HepG2 (cell line): ENCODE data around the gene B4GALT5. TPM values are rescaled to one million over a fixed set of nuclear protein-coding genes. Genes with fewer than 3 reads are reported as not detected.

Experiments
- ATAC-seq: fragments of 200-7000 bp; cut with Tn5 transposase; 3 replicates; pipeline ENCODE4 v1.9.1; 2020; ENCODE audit warnings: mild to moderate bottlenecking, moderate library complexity
- BruUV-seq: library from RNA; stranded (reverse); fragments of 400-500 nt; replicated peaks from 2 replicates; lab custom pipeline; 2021; lab: Mats Ljungman, UMichigan
- CTCF ChIA-PET: fragments of 300-600 bp; formaldehyde crosslinking; extraction: SDS; loops from one replicate; lab custom pipeline; 2021; ENCODE audit warnings: low total read pairs, inconsistent platforms, low intra/inter-chr PET ratio; lab: Yijun Ruan, JAX
- POLR2A ChIA-PET: fragments of 350-600 bp; sonication (Branson Sonifier 250); formaldehyde crosslinking; loops from one replicate; lab custom pipeline; 2020; ENCODE audit warnings: antibody characterized with exemption, inconsistent platforms; lab: Yijun Ruan, JAX
- DNase-seq: peaks from one replicate; pipeline ENCODE4 v3.0.0-alpha.2; 2015; ENCODE audit warnings: low spot score
- FAIRE-seq: peaks from 3 replicates; lab custom pipeline; 2011; peaks lifted over from hg19 to GRCh38; lab: Jason Lieb, UNC
- H2AFZ ChIP-seq: one replicate; pipeline ENCODE4 v1.6.1; 2011; ENCODE audit warnings: low read length, inconsistent platforms
- H3K27ac ChIP-seq: fragments of 300-600 bp; 3 replicates; pipeline ENCODE4 v1.8.0; 2011; ENCODE audit warnings: mixed run types, mild to moderate bottlenecking, mixed read lengths, low read length, inconsistent platforms; ENCODE audit not compliant: insufficient read depth; ENCODE audit errors: extremely low read length
- H3K27me3 ChIP-seq, 2 experiments: fragments of 200-600 bp in 1 of 2; 2 replicates in 1 of 2; 3 replicates in 1 of 2; pipeline versions ENCODE4 v1.6.0 to v1.8.0; 2011; ENCODE audit warnings: low read length in 2 of 2, mild to moderate bottlenecking in 2 of 2, moderate library complexity in 2 of 2, inconsistent platforms in 1 of 2; ENCODE audit not compliant: insufficient read depth in 2 of 2, control insufficient read depth in 1 of 2
- H3K36me3 ChIP-seq, 2 experiments: fragments of 200-600 bp in 1 of 2; replicated peaks in 1 of 2; 2 replicates in 1 of 2; 3 replicates in 1 of 2; pipeline versions ENCODE4 v1.5.1 to v1.8.0; 2011; ENCODE audit warnings: low read length in 2 of 2, inconsistent platforms in 1 of 2; ENCODE audit not compliant: insufficient read depth in 2 of 2, control insufficient read depth in 1 of 2
- H3K4me1 ChIP-seq: 2 replicates; pipeline ENCODE4 v1.5.1; 2012; ENCODE audit warnings: low read length, inconsistent platforms; ENCODE audit not compliant: insufficient read depth
- H3K4me2 ChIP-seq: 2 replicates; pipeline ENCODE4 v1.6.0; 2011; ENCODE audit warnings: low read depth, low read length, inconsistent platforms
- H3K4me3 ChIP-seq, 3 experiments: fragments of 200-600 bp in 1 of 3; sonication (generic), shearing (Covaris generic) in 1 of 3; replicated peaks in 1 of 3; 2 replicates each; pipeline ENCODE4 v1.5.1; 2011 to 2016; ENCODE audit warnings: low read length in 3 of 3, inconsistent platforms in 2 of 3, low read depth in 2 of 3, mild to moderate bottlenecking in 2 of 3, control low read depth in 1 of 3, mixed read lengths in 1 of 3; ENCODE audit not compliant: insufficient read depth in 1 of 3
- H3K79me2 ChIP-seq: one replicate; pipeline ENCODE4 v1.6.1; 2011; ENCODE audit warnings: low read length, inconsistent platforms; ENCODE audit not compliant: insufficient read depth
- H3K9ac ChIP-seq: 2 replicates; pipeline ENCODE4 v1.6.0; 2011; ENCODE audit warnings: mild to moderate bottlenecking, low read depth, low read length, inconsistent platforms; ENCODE audit not compliant: insufficient read depth
- H3K9me3 ChIP-seq: 2 replicates; pipeline ENCODE4 v1.5.1; 2012; ENCODE audit warnings: mild to moderate bottlenecking, low read length
- H4K20me1 ChIP-seq: 2 replicates; pipeline ENCODE4 v1.6.0; 2011; ENCODE audit warnings: inconsistent platforms, mild to moderate bottlenecking, low read length, moderate library complexity; ENCODE audit not compliant: insufficient read depth
- ATAD3A ChIP-seq: sonication (generic); formaldehyde crosslinking; IDR thresholded peaks from 2 replicates; pipeline ENCODE4 v1.4.0; 2020; ENCODE audit warnings: missing genetic modification reagents
- ATM ChIP-seq: fragments of 450-650 bp; IDR thresholded peaks from 2 replicates; pipeline ENCODE4 v1.7.1; 2017; ENCODE audit warnings: mild to moderate bottlenecking, borderline replicate concordance
- CENPX ChIP-seq: sonication (generic); formaldehyde crosslinking; IDR thresholded peaks from 2 replicates; pipeline ENCODE4 v1.9.0; 2021; ENCODE audit warnings: mild to moderate bottlenecking, missing genetic modification reagents, moderate library complexity
- FOXA1 ChIP-seq, 2 experiments: fragments of 450-650 bp in 1 of 2; sonication (generic) in 1 of 2; formaldehyde crosslinking in 1 of 2; IDR thresholded peaks; 2 replicates each; pipeline versions ENCODE4 v1.4.0 to v1.6.1; 2016 to 2020; ENCODE audit warnings: missing genetic modification reagents in 1 of 2
- FOXK2 ChIP-seq: fragments of 450-650 bp; IDR thresholded peaks from 2 replicates; pipeline ENCODE4 v1.6.1; 2016
- FOXP1 ChIP-seq, 2 experiments: fragments of 450-650 bp in 1 of 2; IDR thresholded peaks; 2 replicates each; pipeline ENCODE4 v1.6.1; 2017 to 2018; ENCODE audit warnings: antibody characterized with exemption in 1 of 2
- NBN ChIP-seq: fragments of 450-650 bp; conservative IDR thresholded peaks from 2 replicates; pipeline ENCODE4 v1.6.1; 2017
- PHB2 ChIP-seq: fragments of 450-650 bp; IDR thresholded peaks from 2 replicates; pipeline ENCODE4 v1.6.1; 2018; ENCODE audit not compliant: partially characterized antibody
- ZNF207 ChIP-seq: fragments of 450-650 bp; IDR thresholded peaks from 2 replicates; pipeline ENCODE4 v1.6.1; 2016; ENCODE audit warnings: antibody characterized with exemption, borderline replicate concordance
- ZNF264 ChIP-seq: sonication (generic); formaldehyde crosslinking; IDR thresholded peaks from 2 replicates; pipeline ENCODE4 v1.4.0; 2020; ENCODE audit warnings: missing genetic modification reagents
- ZNF513 ChIP-seq: sonication (generic); formaldehyde crosslinking; conservative IDR thresholded peaks from 2 replicates; pipeline ENCODE4 v1.5.0; 2020; ENCODE audit warnings: missing genetic modification reagents
- ZSCAN29 ChIP-seq: sonication (generic); formaldehyde crosslinking; conservative IDR thresholded peaks from 2 replicates; pipeline ENCODE4 v1.4.0; 2020; ENCODE audit warnings: mild to moderate bottlenecking, missing genetic modification reagents
- ZUFSP ChIP-seq: sonication (generic); formaldehyde crosslinking; IDR thresholded peaks from 2 replicates; pipeline ENCODE4 v1.9.0; 2021; ENCODE audit warnings: missing genetic modification reagents, mild to moderate bottlenecking, borderline replicate concordance
- WGBS: methylation state at CpG from one replicate; pipeline ENCODE4 v1.1.6; 2017; ENCODE audit warnings: low lambda C conversion rate; 5-methylcytosine and 5-hydroxymethylcytosine counted together
- in situ Hi-C: cut with HindIII; loops from 2 replicates; pipeline ENCODE4 v1.10.0; 2017; ENCODE audit warnings: low pct_unique_long_range_greater_than_20kb; ENCODE audit not compliant: extremely low pct_ligation_motif_present
- intact Hi-C: fragments of 100-400 bp; cut with micrococcal nuclease; formaldehyde crosslinking; loops from one replicate; pipeline ENCODE4 v1.10.0; 2022; ENCODE audit not compliant: unreplicated experiment
- polyA plus RNA-seq, 8 experiments: library from polyadenylated mRNA; depleted of rRNA in 3 of 8; stranded (reverse) in 7 of 8; unstranded in 1 of 8; fragments of >200 nt; fragmentation: Illumina TruSeq in 4 of 8; extraction: Trizol in 4 of 8; gene quantifications; 2 replicates each; pipeline versions ENCODE4 v1.2.1 to v1.2.3, GENCODE V29; 2011 to 2016; ENCODE audit warnings: low read depth in 4 of 8, missing spikeins in 1 of 8, mixed read lengths in 1 of 8; ENCODE audit not compliant: insufficient read depth in 1 of 8
- total RNA-seq, 5 experiments: library from RNA; depleted of rRNA; stranded (reverse); fragments of >200 nt; fragmentation: Illumina TruSeq; extraction: Trizol; gene quantifications; 2 replicates each; pipeline ENCODE4 v1.2.3, GENCODE V29; 2016; ENCODE audit warnings: low read depth in 1 of 5
- TF ChIP-seq, protein P1 (sequence below): sonication (generic); formaldehyde crosslinking; IDR thresholded peaks from 2 replicates; pipeline ENCODE4 v1.5.1; 2020; ENCODE audit warnings: mild to moderate bottlenecking, missing genetic modification reagents

B4GALT5 gene
- total and polyA plus RNA-seq, 2 of the 13 experiments (the other 11 are each of a cell fraction or from before 2014, with no cell fraction given): 27.3 to 30.9 TPM

GRCh38 chr20:49620364-49621240 is 93.1 kb downstream of the B4GALT5 start (continued):
- TF ChIP-seq ZUFSP (CRISPR knock-in tag) (no peak), ZNF264 (CRISPR knock-in tag) (no peak), CENPX (no peak), ZSCAN29 (CRISPR knock-in tag) (no peak)
- TF ChIP-seq, all 625 proteins: peak for 0

GRCh38 chr20:49619113-49620048 is 94.3 kb downstream of the B4GALT5 start:
- ChIA-PET CTCF (no interaction called here), POLR2A (no interaction called here)
- no peak overlapping the region for H3K27ac ChIP-seq
- H3K4me2 ChIP-seq: no peak overlapping the region
- WGBS: 25% methylated on average over 4 of the region's 4 CpGs
- H2AFZ ChIP-seq: no peak overlapping the region
- peaks cover 39% of the 10 kb centered on the region for H3K4me1 ChIP-seq
- BruUV-seq: no TSS peak
- FAIRE-seq (no peak), DNase-seq (no peak), ATAC-seq (no peak)
- H3K79me2 ChIP-seq: no peaks in the 10 kb centered on the region
- no peaks in the 10 kb centered on the region for H3K36me3 ChIP-seq
- no peak overlapping the region for H3K4me3 ChIP-seq
- H3K27me3 ChIP-seq: peaks cover 0 to 6% of the 10 kb centered on the region in 2 experiments; a peak in 1 of 5 replicates
- no peaks in the 10 kb centered on the region for H3K9me3 ChIP-seq
- in situ Hi-C loops: no loop called here
- intact Hi-C loops: loop anchor here (2.0 kb wide), 1 partner anchor 43 kb away; no protein-coding TSS in a partner anchor
- H4K20me1 ChIP-seq: no peaks in the 10 kb centered on the region
- no peak overlapping the region for H3K9ac ChIP-seq
- no peak for TF ChIP-seq ZNF513
- TF ChIP-seq, protein P1, sequence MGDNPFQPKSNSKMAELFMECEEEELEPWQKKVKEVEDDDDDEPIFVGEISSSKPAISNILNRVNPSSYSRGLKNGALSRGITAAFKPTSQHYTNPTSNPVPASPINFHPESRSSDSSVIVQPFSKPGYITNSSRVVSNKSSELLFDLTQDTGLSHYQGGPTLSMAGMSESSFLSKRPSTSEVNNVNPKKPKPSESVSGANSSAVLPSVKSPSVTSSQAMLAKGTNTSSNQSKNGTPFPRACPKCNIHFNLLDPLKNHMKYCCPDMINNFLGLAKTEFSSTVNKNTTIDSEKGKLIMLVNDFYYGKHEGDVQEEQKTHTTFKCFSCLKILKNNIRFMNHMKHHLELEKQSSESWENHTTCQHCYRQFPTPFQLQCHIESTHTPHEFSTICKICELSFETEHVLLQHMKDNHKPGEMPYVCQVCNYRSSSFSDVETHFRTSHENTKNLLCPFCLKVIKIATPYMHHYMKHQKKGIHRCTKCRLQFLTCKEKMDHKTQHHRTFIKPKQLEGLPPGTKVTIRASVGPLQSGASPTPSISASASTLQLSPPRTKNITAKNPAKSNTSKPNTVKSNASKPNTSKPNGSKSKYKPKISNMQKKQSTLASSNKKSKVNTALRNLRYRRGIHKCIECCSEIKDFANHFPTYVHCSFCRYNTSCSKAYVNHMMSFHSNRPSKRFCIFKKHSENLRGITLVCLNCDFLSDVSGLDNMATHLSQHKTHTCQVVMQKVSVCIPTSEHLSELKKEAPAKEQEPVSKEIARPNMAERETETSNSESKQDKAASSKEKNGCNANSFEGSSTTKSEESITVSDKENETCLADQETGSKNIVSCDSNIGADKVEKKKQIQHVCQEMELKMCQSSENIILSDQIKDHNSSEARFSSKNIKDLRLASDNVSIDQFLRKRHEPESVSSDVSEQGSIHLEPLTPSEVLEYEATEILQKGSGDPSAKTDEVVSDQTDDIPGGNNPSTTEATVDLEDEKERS (CRISPR knock-in tag): no peak
- peak; percentile 97 for TF ChIP-seq PHB2
- peak; percentile 64; the same call in 1 of the 2 replicates for TF ChIP-seq FOXK2
- no peak for TF ChIP-seq ATAD3A (CRISPR knock-in tag)
- peak; percentile 68; the same call in 1 of the 2 replicates for TF ChIP-seq NBN
- peak; percentile 69; the same call in 1 of the 2 replicates for TF ChIP-seq ATM
- TF ChIP-seq ZNF207: peak; percentile 77; the same call in 1 of the 2 replicates
- 0 out of 2 replicates have a peak, but pooled peaks have one; percentile 15 for TF ChIP-seq FOXA1 (IDR thresholded peaks at IDR 0.05)
- no peak for TF ChIP-seq FOXA1 (CRISPR knock-in tag; IDR thresholded peaks at IDR 0.05)
- peak; percentile 63 for TF ChIP-seq FOXP1 (IDR thresholded peaks at IDR 0.05)
- TF ChIP-seq FOXP1 (CRISPR knock-in tag; IDR thresholded peaks at IDR 0.05): no peak
